ENCODE measurements around the gene SYTL3.

The SYTL3 gene

DNA sequence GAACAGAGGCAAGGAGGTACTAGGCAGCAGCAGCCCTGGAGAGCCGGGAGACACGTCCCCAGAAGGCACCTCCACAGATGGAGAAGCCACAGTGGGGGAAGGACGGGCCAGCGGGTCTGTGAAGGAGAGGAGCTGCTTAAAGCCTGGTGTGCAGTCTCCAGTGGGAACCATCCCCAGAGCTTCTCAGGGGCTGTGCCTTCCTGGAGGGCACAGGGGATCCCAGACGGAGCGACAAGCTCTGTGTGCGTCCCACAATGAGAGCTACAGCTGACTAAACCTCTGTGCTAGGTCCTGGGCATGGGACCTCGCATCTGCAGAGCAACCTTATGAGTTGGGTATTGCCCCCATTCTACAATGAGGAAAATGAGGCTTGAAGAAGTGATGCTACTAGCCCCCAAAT is 118.6 kb downstream of the SYTL3 start:
- no peak for DNase-seq (ENCODE audit: low read depth)
- H3K4me3 ChIP-seq (ENCODE audit: low read length): no peak overlapping the region
- TF ChIP-seq, protein P1, sequence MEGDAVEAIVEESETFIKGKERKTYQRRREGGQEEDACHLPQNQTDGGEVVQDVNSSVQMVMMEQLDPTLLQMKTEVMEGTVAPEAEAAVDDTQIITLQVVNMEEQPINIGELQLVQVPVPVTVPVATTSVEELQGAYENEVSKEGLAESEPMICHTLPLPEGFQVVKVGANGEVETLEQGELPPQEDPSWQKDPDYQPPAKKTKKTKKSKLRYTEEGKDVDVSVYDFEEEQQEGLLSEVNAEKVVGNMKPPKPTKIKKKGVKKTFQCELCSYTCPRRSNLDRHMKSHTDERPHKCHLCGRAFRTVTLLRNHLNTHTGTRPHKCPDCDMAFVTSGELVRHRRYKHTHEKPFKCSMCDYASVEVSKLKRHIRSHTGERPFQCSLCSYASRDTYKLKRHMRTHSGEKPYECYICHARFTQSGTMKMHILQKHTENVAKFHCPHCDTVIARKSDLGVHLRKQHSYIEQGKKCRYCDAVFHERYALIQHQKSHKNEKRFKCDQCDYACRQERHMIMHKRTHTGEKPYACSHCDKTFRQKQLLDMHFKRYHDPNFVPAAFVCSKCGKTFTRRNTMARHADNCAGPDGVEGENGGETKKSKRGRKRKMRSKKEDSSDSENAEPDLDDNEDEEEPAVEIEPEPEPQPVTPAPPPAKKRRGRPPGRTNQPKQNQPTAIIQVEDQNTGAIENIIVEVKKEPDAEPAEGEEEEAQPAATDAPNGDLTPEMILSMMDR (conservative IDR thresholded peaks at IDR 0.05; ENCODE audit: low read depth, low read length): no peak

DNA sequence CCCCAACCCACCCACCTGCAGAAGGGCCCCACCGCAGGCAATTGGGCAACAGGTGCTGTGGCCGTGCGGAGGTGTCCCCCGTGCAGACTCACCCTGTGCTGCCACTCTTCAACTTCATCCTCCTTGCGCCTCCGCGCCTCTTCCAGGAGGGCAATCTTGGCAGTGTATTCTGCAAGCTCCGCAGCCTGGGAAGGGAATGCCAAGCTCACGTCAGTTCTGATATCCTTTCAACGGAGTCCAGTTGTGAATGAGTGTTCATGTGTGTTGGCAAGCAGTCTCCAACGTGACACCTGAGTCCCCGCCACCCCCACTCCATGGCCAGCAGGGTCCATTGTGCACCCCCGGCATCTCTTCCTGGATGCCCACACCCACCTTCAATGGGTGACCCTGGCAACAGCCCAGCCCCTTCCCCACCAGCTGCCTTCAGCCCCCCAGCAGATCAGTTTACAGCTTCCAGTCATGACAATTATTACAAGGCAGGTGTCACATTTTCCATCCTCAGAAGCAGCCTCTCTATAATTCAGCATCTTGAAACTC is 119.4 kb downstream of the SYTL3 start:
- H3K4me3 ChIP-seq (ENCODE audit: low read length): no peak overlapping the region
- DNase-seq (ENCODE audit: low read depth): no peak
- TF ChIP-seq, protein P1 (conservative IDR thresholded peaks at IDR 0.05; ENCODE audit: low read depth, low read length): no peak

DNA sequence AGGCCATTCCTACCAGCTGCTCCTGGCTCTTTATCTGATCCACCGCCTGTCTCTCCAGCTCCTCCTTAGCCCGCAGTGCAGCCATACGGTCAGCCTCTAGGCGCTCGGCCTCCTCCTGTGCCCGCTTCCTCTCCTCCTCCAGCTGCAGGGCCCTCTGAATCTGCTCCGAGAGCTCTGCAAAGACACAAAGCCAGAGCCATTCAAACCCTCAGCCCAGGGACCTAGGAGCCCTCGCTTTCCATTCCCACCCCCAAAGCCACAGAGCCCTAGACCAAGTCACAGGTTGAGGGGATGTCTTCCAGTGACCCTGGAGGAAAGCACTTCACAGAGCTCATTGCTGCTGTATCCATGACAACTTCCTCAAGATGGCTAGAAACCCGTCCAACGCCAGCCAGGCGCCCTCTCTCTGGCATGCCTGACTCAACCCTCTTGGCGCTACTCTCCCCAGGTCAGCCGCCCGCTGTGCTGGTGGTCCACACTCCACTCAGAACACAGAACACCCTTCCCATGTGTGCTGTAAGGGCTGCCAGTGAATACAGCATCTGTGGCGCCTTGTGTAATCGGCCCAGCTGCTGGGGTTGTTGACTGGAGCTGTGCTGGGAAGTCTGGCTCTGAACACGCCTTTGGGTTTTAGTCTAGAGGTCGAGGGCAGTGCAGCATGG is 120.0 kb downstream of the SYTL3 start:
- no peak overlapping the region for H3K4me3 ChIP-seq (ENCODE audit: low read length)
- TF ChIP-seq, protein P1 (conservative IDR thresholded peaks at IDR 0.05; ENCODE audit: low read depth, low read length): no peak
- DNase-seq (ENCODE audit: low read depth): no peak

DNA sequence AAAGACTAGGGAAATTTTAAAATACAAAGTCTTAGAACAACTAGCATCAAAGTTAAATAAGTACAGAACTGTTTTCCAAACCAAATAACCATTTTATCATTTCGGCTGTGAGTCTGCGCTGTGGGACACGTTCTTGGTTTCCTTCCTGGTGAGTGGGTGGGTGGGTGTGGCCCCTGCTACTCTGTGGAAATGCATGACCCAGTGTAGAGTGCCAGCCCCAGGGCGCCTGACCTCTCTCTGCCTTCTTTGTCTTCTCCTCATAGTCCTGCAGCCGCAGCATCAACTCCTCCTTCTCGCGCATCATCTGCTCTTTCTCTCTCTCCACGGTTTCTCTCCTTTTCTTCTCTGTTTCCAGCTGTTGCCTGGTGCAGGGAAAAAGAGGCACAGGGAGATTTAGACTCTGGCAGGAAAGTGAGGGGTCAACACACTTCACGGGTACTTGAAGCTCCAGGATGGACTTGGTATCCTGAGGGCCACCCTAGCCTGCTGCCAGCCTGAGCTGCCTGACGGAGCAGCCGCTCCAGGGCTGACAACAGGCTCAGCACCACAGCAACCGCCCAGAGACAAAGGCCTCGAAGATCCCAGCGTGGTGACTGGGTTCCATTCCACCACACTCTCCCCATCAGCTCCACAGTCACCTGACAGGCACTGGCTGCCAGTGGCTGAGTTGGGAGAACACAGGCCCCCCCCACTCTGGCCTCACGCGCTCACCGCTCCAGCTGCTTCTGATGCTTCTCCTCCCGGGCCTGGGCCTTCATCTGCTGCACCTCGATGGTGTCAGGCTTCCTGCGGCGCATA is 120.9 kb downstream of the SYTL3 start:
- no peak overlapping the region for H3K4me3 ChIP-seq (ENCODE audit: low read length)
- TF ChIP-seq, protein P1 (conservative IDR thresholded peaks at IDR 0.05; ENCODE audit: low read depth, low read length): no peak
- DNase-seq (ENCODE audit: low read depth): no peak

DNA sequence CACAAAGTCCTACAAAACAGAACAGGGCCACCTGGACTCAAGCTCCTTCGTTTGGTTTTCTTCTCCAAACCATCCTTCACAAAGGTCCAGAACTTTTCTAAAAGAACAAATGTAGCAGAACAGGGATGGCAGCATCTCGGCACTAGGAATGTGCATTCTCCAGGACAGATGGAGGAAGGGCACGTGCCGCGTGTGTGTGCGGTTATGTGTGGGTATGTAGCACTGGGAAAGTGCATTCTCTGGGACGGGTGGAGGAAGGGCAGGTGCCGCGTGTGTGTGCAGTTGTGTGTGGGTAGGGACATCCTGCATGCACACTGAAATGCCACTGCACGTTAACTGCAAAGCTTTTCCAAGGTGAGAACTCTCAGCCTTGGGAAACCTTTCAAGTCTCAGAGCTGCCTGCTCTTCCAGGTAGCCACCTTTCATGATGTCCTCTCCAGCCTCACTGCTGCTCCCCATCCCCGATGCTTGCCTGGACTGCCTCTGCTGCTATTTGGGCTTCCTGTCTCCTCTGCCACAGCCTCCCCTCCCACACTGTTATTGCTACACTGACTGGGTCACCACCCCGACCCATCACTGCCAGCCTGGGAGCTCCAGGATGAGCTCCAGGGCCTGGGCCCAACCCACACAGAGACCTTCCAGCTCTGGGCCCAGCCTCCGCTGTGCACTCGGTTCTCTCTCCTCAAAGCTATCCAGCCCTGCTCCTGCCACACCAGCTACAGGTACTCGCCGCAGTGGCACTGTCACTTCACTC is 121.7 kb downstream of the SYTL3 start:
- H3K4me3 ChIP-seq (ENCODE audit: low read length): no peak overlapping the region
- TF ChIP-seq, protein P1 (conservative IDR thresholded peaks at IDR 0.05; ENCODE audit: low read depth, low read length): no peak
- no peak for DNase-seq (ENCODE audit: low read depth)

DNA sequence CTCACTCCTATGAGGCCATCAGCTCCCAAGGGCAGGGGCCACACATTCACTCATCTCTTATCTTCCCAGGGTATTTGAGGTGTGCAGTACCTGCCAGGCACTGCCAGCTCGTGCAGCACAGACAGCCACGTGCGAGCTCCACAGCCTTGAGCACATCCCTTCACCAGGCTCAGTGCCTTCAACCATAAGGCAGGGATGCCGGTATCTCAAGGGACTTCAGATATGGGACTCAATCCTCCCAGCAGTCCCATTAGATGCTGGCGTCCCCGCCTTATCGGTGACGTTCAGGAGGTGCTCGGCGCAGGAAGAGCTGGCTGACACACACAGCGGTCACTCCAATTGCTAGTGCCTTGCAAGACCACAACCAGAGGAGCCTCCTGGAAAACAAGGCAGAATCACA is 122.3 kb downstream of the SYTL3 start:
- H3K4me3 ChIP-seq (ENCODE audit: low read length): no peak overlapping the region
- DNase-seq (ENCODE audit: low read depth): no peak
- TF ChIP-seq, protein P1 (conservative IDR thresholded peaks at IDR 0.05; ENCODE audit: low read depth, low read length): no peak
